GM19467 (cell line): ENCODE measurements around the gene SLC7A9.
"Not testable (repeated sequence)": the region's sequence is repeated elsewhere in the genome, so short reads cannot be mapped to it uniquely, and the experiment has no call there.

Experiments
- ATAC-seq: cut with Tn5 transposase; IDR thresholded peaks from one replicate; pipeline ENCODE4 v1.9.1; 2021; ENCODE audit warnings: mild to moderate bottlenecking, moderate library complexity; ENCODE audit not compliant: unreplicated experiment

Gene SLC7A9

DNA sequence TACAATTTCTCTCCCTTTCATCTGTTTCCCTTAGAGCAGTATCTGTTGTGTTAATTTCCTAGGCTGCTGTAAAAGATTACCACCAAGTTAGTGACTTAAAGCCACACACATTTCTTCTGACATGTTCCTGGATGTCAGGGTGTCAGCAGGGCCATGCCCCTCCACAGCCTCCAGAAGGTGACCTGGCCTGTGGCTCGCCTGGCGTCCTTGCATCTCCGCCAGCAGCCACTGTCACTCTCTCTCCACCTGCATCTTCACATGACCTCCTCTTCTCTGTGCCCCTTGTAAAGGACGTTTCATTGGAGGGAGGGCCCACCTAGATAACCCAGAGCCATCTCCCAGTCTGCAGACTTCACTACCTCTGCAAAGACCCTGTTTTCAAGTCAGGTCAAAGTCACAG, 61.3 kb downstream of the SLC7A9 start:
- no peak for ATAC-seq

DNA sequence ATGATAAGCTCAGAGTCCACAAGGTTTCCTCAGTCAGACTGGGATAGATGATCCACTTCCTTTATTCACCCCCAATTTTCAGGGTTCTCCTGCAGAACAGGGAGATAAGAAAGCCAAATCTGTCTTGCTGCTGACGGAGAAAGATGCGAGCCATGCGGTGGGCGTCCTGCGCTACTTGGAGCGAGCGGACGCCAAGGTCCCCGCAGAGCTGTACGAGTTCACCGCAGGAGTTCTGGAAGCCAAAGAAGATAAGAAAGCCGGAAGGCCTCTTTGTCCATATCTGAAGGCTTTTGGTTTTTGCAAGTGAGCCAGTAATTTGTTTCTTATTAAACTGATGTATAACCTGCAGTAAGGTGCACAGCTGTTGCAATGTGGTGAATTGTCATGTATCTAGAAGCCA, 66.7 kb downstream of the SLC7A9 start:
- ATAC-seq = no peak

DNA sequence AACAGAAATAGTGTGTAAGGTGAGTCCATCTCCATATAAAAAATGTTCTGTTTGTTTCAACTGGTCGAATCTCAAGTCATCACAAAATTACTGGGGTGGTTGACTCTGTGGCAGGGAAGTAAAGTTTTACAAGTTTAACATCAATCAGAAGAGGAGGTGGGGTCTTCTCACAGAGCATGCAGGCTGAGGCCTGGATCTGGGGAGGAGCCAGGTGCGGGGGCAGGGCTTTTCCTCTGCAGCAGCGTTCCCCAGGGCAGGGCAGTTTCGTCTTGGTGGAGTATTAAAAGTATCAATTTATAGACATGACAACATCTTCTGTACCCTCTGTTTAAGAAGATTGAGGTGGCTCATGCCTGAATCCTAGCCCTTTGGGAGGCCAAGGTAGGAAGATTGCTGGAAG, 68.8 kb downstream of the SLC7A9 start:
- no peak for ATAC-seq

DNA sequence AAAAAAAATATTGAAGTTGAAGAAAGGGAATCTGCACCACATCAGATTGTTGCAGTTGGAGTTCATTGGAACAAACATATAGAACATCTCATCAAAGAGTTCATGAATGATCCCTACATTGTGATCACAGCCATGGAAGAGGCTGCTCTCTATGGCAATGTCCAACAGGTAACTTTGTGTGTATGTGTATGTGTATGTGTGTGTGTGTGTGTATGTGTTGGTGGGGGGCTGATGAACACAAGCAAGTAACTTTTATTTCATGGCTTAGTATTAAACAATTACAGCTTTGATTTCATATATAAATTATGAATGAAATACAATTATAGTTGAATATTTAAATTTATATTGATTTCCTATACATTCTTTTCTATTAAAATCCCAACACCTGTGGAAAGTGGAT, 69.4 kb downstream of the SLC7A9 start:
- no peak for ATAC-seq

DNA sequence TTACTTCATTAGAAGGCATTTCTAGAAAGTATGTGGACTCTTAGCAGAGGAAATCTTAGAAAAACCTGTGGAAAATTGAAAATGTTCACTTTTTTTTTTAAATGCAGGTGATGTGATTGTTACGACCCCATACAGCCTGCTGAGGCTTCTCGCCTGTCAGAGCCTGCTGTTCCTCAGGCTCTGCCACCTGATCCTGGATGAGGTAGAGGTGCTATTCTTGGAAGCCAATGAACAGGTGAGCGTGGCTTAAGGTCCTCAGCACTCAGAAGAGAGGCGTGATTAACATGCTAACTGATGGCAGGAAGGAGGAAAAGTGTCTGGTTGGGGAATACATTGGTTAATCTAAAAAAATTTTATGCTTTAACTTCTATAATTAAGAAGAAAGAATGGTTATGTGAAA, 71.4 kb downstream of the SLC7A9 start:
- ATAC-seq = no peak

DNA sequence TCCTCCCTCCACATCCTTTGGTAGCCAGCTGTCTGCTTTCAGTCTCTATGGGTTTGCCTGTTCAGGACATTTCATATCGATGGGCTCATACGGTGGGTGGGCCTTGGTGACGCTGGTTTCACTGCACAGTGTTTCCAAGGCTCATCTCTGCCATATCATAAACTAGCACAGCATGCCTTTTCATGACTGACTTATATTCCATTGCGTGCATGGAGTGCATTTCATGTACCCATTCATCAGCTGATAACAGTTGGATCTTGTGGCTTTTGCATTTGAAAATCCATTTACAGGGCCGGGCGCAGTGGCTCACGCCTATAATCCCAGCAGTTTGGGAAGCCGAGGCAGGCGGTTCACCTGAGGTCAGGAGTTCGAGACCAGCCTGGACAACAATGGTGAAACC, 80.1 kb downstream of the SLC7A9 start:
- ATAC-seq = no peak

DNA sequence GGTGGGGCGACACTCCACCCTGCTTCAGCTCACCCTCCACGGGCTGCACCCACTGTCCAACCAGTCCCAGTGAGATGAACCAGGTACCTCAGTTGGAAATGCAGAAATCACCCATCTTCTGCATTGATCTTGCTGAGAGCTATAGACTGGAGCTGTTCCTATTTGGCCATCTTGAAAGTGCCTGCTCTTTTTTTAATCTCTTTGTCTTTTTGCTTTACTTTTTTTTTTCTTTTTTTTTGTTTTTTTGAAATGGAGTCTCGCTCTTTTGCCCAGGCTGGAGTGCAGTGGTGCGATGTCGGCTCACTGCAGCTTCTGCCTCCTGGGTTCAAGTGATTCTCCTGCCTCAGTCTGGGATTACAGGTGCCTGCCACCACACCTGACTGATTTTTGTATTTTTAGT, 81.7 kb downstream of the SLC7A9 start:
- not testable (repeated sequence) for ATAC-seq

DNA sequence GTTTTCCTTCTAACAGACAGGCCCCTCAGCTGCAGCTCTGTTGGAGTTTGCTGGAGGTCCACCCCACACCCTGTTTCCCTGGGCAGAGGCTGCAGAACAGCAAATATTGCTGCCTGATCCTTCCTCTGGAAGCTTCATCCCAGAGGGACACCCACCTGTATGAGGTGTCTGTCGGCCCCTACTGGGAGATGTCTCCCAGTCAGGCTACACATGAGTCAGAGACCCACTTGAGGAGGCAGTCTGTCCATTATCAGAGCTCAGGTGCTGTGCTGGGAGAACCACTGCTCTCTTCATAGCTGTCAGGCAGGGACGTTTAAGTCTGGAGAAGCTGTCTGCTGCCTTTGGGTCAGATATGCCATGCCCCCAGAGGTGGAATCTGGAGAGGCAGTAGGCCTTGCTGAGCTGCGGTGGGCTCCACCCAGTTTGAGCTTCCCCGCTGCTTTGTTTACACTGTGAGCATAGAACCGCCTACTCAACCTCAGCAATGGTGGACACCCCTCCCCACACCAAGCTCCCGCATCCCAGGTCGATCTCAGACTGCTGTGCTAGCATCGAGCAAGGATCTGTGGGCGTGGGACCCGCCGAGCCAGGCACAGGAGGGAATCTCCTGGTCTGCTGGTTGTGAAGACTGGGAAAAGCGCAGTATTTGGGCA, 82.3 kb downstream of the SLC7A9 start:
- ATAC-seq = not testable (repeated sequence)

DNA sequence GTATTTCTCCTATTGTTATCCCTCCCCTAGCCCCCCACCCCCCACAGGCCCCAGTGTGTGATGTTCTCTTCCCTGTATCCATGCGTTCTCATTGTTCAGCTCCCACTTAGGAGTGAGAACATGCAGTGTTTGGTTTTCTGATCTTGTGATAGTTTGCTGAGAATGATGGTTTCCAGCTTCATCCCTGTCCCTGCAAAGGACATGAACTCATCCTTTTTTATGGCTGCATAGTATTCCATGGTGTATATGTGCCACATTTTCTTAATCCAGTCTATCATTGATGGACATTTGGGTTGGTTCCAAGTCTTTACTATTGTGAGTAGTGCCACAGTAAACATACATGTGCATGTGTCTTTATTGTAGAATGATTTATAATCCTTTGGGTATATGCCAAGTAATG, 87.5 kb downstream of the SLC7A9 start:
- ATAC-seq = not testable (repeated sequence)

DNA sequence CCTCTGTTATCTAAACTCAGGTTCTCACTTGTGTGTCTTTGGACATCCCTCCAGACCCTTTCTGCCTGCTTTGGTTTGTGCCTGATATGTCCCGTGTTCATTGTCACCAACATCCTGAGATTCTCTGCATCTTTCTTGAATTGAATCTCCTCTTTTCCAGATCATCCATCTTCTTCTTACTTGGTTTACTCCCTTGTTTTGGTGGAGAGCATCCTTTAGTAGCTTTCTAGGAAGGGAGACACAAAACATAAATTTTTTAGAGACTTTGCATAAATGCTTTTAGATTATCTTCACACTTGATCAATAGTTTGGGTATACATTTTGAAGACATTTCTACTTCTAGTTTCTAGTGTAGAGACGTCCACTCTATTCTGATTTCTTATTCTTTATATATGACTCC, 88.3 kb downstream of the SLC7A9 start:
- ATAC-seq = no peak
